RWPE1 (cell line): ENCODE measurements around the gene NCS1.
A peak's percentile ranks its signal among the peaks of the same experiment; 100 is the strongest.

Experiments used
- CTCF ChIA-PET: fragments of 350-600 bp; sonication (Branson Sonifier 250); formaldehyde crosslinking; extraction: SDS; loops from one replicate; lab custom pipeline; 2021; lab: Yijun Ruan, JAX
- POLR2A ChIA-PET: fragments of 400-600 bp; formaldehyde crosslinking; extraction: SDS; loops from one replicate; lab custom pipeline; 2020; ENCODE audit warnings: antibody characterized with exemption; ENCODE audit not compliant: low non-redundant PET; lab: Yijun Ruan, JAX
- DNase-seq: peaks from one replicate; pipeline ENCODE4 v3.0.0; 2012; ENCODE audit warnings: low spot score
- H3K27ac ChIP-seq: fragments of 450-650 bp; 2 replicates; pipeline ENCODE4 v1.5.1; 2017
- CTCF ChIP-seq: fragments of 450-650 bp; conservative IDR thresholded peaks from 2 replicates; pipeline ENCODE4 v1.5.1; 2017; ENCODE audit warnings: low read depth, mild to moderate bottlenecking

Gene NCS1

GRCh38 chr9:130240410-130241197, 68.4 kb downstream of the NCS1 start:
- ChIA-PET POLR2A (no interaction called here), CTCF (interaction anchor here (0.6 to 0.9 kb wide), 3 partner anchors 9 to 133 kb away, joined by 3 to 5 read pairs (median 4); no protein-coding TSS in a partner anchor)
- peak overlapping the region; percentile 70; the same call in 1 of the 2 replicates for H3K27ac ChIP-seq
- TF ChIP-seq CTCF: no peak
- DNase-seq: peak; percentile 83

- no peak for TF ChIP-seq CTCF
- ChIA-PET POLR2A (no interaction called here), CTCF (interaction anchor here (0.7 to 0.9 kb wide), 2 partner anchors 12 to 175 kb away, joined by 3 to 4 read pairs; no protein-coding TSS in a partner anchor)
- no peak for DNase-seq
- H3K27ac ChIP-seq: no peak overlapping the region
Measured at GRCh38 chr9:130241198-130241535, 69.0 kb downstream of the NCS1 start.

- TF ChIP-seq CTCF: no peak
- ChIA-PET POLR2A (no interaction called here), CTCF (interaction anchor here (0.6 to 3.8 kb wide), 14 partner anchors 10 to 437 kb away, joined by 3 to 19 read pairs (median 4); no protein-coding TSS in a partner anchor)
- H3K27ac ChIP-seq: no peak overlapping the region
- DNase-seq: no peak
Measured at GRCh38 chr9:130242270-130243014, 70.2 kb downstream of the NCS1 start.

- POLR2A ChIA-PET: no interaction called here
- CTCF ChIA-PET: interaction anchor here (0.5 to 3.8 kb wide), 26 partner anchors 9 to 1879 kb away, joined by 3 to 19 read pairs (median 4); no protein-coding TSS in a partner anchor
- peak; percentile 79 for DNase-seq
- H3K27ac ChIP-seq: no peak overlapping the region
- TF ChIP-seq CTCF: peak; percentile 100
Measured at GRCh38 chr9:130243015-130243881, 71.0 kb downstream of the NCS1 start.

- no peak overlapping the region for H3K27ac ChIP-seq
- POLR2A ChIA-PET: no interaction called here
- CTCF ChIA-PET: interaction anchor here (0.6 to 3.8 kb wide), 14 partner anchors 12 to 1880 kb away, joined by 3 to 19 read pairs (median 5); no protein-coding TSS in a partner anchor
- no peak for DNase-seq
- no peak for TF ChIP-seq CTCF
Measured at GRCh38 chr9:130243882-130244170, 71.6 kb downstream of the NCS1 start.
